Ovary (tissue), 3 donors: ENCODE data around the gene KLK6.

Experiments used
- CTCF ChIP-seq, 3 donors: fragments of 450-650 bp in 2 of 3; fragments of 200-600 bp in 1 of 3; IDR thresholded peaks; one replicate each; pipeline versions ENCODE4 v1.5.1 to v1.8.0; 2016 to 2022; ENCODE audit warnings: antibody characterized with exemption in 3 of 3, mild to moderate bottlenecking in 1 of 3
- EP300 ChIP-seq: sonication (generic); formaldehyde crosslinking; IDR thresholded peaks from one replicate; pipeline ENCODE4 v1.6.1; 2017; ENCODE audit warnings: antibody characterized with exemption
- donor health status: DM: no; HTN: no; CAD: no.

GRCh38 chr19:50982186-50982585 is 12.8 kb upstream of the KLK6 start:
- TF ChIP-seq CTCF (IDR thresholded peaks at IDR 0.05) (no peak), EP300 (no peak)
